Stimulated activated naive CD4-positive, alpha-beta T cell treated with Interleukin-2 at 50 U/mL for 16 hours (primary cell): ENCODE measurements around the gene CLDN9.

Experiments used
- DNase-seq: peaks from one replicate; lab custom pipeline; 2025; lab: John Stamatoyannopoulos, UW

The CLDN9 gene

GRCh38 chr16:2996298-2996697 is 16.4 kb upstream of the CLDN9 start:
- DNase-seq: no peak

DNA sequence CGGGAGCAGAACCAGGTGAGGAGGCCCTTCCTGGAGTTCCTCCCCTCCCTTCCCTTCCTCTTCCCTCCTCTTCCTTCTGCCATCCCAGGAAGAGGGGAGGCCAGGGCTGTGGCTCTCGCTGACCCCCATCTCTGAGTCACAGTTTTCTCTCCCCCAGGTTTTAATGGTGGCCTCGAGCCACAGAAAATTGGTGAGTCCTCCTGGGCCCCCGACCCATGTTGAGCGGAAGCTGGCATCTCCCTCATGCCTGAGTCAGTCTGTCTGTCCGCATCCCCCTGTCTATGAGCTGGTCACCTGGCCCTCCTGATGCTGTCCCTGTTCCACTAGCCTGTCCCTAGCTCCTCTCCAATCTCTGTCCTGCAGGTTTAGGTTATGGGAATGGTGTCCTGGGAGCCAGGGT is 12.8 kb upstream of the CLDN9 start:
- no peak for DNase-seq

- DNase-seq: no peak
These were observed 12.2 kb upstream of the CLDN9 start for GRCh38 chr16:3000540-3000939.

- DNase-seq: no peak
These were observed 11.4 kb upstream of the CLDN9 start for GRCh38 chr16:3001316-3001715.

GRCh38 chr16:3003582-3004270 is 9.0 kb upstream of the CLDN9 start:
- peak; percentile 98 for DNase-seq

GRCh38 chr16:3004319-3004718 is 8.4 kb upstream of the CLDN9 start:
- DNase-seq: no peak

DNA sequence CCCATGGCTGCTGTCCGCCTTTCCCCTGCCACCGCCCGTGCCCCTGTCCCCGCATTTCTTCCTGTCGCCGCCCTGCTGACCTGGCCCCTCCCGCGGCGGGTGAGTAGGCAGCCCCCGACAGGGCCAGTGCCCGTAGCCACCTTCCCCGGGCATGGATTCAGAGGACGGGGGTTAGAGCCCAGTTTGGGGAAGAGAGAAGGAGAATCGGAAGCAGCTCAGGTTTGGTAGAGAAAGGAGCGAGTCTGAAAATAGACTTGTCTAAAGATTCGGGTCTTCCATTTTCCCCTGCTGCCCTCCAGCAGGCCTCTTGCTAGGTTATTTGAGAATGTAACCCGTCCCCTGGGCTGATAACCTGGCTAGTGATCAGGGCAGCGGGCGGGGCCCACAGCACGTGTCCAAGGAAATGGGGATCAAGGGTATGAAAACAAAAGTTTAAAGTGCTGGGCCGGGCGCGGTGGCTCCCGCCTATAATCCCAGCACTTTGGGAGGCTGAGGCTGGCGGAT is 7.9 kb upstream of the CLDN9 start:
- DNase-seq: no peak

GRCh38 chr16:3007059-3007956 is 5.4 kb upstream of the CLDN9 start:
- no peak for DNase-seq

DNA sequence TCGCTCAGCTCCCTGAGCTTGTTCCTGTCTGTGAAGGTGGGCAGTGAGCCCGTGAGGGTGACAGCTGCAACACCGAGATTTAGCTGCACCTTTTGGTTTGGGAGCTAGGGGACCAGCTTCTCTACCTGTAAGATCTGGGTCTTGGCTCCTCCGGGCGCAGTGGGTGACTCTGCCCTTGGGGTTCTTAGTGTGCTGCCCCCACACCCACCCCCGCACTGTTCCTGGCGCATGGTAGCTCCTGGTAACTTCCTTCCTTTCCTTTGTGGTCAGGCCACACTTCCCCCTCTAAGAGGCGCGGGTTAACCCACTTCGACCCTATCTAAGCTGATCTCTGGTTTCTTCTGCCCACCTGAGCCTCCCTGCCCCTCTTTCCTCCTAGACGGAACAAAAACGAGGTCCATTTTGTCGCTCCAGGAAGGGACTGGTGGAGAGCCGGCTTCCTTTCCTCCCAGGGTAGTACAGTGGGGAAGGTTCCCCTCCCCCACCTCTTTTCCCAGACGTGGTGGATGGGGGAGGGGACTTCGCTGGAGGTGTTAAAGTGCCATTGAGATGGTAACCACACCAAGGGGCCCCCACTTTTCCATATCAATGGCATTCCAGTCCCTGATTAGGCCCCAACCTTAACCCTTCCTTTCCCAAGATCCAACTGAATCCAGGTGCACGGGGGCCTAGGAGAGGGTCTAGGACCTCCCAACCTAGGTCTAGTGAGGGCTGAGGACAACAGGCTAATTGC is 4.6 kb upstream of the CLDN9 start:
- no peak for DNase-seq

- no peak for DNase-seq
These were observed 4.1 kb upstream of the CLDN9 start for GRCh38 chr16:3008690-3009037.

DNA sequence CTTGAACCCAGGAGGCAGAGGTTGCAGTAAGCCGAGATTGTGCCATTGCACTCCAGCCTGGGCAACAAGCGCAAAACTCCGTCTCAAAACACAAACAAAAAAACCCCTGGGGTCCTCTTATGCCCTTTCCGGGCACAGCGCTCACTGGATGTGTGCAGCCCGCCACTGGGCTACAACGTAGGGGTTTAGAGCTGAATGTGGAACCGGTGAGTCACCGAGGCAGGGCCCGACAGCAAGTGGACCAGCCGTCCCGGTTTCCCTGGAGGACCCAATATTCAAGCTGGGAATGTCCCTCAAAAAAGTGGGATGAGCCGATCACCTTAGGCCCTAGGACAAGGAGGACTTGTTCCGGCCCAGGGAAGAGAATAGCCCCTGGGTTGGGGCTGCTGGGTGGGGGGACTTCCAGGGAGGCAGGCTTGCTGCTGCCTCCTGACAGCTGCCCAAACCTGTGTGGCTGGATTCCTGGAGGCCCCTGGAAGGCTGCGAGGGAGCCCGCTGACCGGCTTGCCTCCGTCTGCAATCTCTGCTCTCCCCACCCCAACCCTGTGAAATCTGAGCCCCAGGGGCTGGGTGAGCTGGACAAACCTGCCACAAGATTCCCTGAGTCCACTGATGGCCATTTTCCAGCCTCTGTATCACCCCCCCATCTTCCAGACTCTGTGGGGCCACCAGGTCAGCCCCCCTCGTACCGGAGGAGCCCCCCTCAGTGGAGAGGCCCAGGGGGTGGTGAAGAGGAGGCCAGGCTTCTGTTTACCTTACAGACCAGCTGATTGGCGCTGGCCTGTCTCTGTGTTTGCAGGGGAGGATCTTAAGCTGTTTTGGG is 2.9 kb upstream of the CLDN9 start:
- no peak for DNase-seq

- no peak for DNase-seq
These were observed 2.2 kb upstream of the CLDN9 start for GRCh38 chr16:3010510-3010909.

DNA sequence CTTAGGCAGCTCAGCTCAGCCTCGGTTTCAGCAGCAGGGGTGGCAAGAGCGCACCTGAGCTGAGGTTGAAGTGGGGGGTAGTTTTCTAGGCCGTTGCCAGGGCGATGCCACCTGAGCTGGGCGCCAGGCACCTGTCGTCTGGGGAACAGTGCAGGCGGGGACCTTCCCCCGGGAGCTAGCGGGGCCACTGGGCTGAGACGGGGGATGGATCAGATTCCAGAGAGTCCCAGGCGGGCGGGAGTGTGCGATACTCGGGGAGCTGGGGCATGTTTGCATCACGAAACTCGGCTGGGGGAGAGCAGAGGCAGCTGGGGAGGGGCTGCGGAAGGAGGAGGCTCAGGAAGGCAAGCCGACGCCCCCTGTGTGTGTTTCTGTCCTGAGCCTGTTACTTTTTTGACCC is 477 bp upstream of the CLDN9 start:
- DNase-seq: no peak

DNA sequence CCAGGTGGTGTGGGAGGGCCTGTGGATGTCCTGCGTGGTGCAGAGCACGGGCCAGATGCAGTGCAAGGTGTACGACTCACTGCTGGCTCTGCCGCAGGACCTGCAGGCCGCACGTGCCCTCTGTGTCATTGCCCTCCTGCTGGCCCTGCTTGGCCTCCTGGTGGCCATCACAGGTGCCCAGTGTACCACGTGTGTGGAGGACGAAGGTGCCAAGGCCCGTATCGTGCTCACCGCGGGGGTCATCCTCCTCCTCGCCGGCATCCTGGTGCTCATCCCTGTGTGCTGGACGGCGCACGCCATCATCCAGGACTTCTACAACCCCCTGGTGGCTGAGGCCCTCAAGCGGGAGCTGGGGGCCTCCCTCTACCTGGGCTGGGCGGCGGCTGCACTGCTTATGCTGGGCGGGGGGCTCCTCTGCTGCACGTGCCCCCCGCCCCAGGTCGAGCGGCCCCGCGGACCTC is 798 bp downstream of the CLDN9 start:
- DNase-seq: no peak

- DNase-seq: no peak
These were observed 1.4 kb downstream of the CLDN9 start for GRCh38 chr16:3013998-3014690.

DNA sequence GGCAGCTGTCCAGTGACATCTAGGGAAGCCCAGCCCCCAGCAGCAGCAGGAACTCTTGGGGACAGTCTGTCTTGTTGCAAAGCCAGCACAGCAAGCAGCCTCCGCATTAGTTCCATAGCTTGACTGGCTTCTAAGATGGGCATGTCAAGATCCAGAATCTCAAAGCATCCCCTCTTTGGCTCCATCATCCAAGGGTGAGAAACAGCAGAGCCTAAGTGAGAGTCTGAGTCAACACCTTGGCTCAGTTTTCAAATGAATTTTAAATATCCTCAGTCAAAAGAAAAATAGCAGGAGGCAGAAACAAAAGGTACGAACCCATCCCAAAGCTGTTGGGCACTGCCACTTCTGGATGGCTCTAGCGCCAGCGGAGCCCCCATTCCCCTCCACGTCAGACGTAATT is 2.2 kb downstream of the CLDN9 start:
- no peak for DNase-seq

DNA sequence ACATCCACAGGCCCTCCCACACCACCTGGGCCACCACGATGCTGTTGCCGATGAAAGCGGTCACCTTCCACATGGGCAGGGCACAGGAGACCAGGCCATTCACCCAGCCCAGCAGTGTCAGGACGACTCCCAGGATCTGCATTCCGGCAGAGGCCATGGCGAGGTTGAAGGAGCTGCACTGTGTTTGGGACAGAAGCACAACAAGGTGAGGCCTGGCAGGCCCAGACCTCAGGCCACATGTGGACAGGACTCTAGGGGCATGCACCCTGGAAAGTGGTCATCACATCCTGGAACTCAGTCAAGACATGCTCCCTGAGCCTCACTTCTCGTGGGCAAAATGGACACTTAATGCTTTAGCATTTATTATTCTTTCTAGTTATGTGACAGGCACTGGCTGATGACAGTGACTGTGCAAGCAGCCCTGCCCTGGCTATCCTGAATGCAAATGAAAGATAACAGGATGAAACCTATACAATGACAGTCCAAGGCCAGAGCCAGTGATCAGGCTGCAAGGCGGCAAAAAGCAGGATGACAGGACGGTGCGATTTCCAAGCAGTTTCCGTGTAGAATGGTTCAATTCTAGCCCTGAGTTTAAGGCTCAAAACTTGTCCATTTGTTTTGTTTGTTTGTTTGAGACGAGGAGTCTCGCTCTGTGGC is 3.3 kb downstream of the CLDN9 start:
- no peak for DNase-seq

DNA sequence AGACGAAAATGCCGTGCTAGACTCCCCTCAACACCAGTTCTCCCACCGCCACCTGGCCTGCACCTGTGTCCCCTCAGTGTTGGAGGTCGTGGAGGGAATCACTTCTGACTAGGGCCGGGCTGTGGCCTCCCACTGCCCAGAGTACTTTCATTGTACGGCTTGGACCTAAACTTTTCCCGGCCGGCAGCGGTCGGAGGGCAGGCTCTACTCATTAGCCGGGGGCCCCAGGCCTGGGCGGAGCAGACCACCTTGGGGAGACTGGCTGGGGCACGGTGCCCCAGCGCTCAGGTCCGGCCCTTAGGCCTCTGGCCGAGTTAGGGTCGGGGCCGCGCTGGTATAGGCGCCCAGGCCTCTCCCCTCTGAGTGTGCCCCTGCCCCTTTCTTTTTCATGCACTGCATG is 4.6 kb downstream of the CLDN9 start:
- DNase-seq: no peak

DNA sequence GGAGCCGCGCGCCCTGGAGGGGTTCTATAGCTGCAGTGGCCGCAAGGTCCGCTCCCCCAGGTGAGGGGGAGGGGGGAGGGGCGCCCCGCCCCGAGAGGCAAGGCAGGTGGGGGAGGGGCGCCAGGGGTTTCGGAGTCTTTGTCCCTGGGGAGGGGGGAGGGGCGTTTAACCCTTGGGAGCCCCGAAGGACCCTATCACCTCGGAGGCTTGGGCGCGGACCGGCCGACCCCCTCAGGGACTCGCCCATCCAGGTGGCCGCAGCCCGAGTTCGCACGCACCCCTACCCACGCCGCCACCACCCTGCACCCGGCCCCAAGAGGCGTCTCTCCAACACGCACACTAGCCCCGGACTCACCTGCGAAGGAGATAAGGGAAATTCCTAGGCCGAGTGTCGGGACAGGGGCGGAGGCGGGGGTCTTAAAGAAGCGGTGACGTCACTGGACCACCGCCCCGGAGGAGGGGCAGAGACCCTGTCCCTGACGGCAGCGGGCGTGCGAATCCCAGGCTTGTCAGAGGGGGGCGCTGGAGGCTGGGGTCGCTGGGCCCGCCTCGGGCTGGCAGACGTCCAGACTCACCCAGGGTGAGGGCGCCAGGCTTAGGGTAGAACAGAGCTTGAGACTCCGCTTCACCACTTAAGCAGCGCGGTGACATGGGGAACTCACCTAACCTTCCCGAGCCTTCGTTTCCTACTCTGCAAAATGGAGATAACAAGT is 5.2 kb downstream of the CLDN9 start, which contains the start of gene CLDN6:
TSS of gene CLDN6 (minus strand) at position 390 of the 713 bp plus-strand sequence. CDS start 2,162 bp downstream, outside the sequence.
- no peak for DNase-seq
